GM12865 (cell line): ENCODE measurements around the gene CAPZB.

Experiments used
- DNase-seq: peaks from one replicate; pipeline ENCODE4 v3.0.0; 2010; ENCODE audit warnings: low read depth
- H3K4me3 ChIP-seq: 2 replicates; pipeline ENCODE4 v1.5.1; 2011; ENCODE audit warnings: mild to moderate bottlenecking, low read depth, low read length, control low read depth
- TF ChIP-seq, protein P1 (sequence below): IDR thresholded peaks from 2 replicates; pipeline ENCODE4 v1.5.1; 2011; ENCODE audit warnings: low read length, control low read depth, low read depth, inconsistent platforms; ENCODE audit not compliant: insufficient read depth; ENCODE audit errors: missing control alignments

CAPZB gene

GRCh38 chr1:19396280-19396679, 89.1 kb downstream of the CAPZB start:
- TF ChIP-seq, protein P1, sequence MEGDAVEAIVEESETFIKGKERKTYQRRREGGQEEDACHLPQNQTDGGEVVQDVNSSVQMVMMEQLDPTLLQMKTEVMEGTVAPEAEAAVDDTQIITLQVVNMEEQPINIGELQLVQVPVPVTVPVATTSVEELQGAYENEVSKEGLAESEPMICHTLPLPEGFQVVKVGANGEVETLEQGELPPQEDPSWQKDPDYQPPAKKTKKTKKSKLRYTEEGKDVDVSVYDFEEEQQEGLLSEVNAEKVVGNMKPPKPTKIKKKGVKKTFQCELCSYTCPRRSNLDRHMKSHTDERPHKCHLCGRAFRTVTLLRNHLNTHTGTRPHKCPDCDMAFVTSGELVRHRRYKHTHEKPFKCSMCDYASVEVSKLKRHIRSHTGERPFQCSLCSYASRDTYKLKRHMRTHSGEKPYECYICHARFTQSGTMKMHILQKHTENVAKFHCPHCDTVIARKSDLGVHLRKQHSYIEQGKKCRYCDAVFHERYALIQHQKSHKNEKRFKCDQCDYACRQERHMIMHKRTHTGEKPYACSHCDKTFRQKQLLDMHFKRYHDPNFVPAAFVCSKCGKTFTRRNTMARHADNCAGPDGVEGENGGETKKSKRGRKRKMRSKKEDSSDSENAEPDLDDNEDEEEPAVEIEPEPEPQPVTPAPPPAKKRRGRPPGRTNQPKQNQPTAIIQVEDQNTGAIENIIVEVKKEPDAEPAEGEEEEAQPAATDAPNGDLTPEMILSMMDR, result no peak
- no peak overlapping the region for H3K4me3 ChIP-seq
- no peak for DNase-seq

DNA sequence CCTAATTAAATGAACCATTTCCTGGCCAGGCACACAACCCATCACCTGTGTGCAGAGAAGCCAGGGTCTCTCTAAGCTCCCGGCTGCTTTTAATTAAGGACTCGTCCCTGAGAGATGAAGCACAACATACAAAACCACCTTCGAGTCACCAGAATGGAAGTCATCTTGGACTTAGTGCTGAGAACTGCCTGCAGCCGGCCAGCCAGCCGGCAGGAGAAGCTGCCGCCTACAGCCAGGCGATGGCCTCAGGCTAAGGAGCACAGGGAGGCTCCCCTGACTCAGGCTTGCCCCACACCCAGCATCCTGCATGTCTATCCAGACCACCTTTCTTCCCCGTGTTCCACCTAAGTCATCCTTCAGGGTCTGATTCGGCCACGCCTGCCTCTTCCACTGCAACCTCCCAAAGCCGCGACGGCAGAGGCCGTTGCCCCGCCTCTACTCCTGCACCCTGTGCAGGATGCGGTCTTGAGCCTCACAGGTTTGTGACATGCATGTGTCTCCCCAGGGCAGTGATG, 89.6 kb downstream of the CAPZB start:
- DNase-seq, result no peak
- TF ChIP-seq, protein P1, result no peak
- H3K4me3 ChIP-seq, result no peak overlapping the region

DNA sequence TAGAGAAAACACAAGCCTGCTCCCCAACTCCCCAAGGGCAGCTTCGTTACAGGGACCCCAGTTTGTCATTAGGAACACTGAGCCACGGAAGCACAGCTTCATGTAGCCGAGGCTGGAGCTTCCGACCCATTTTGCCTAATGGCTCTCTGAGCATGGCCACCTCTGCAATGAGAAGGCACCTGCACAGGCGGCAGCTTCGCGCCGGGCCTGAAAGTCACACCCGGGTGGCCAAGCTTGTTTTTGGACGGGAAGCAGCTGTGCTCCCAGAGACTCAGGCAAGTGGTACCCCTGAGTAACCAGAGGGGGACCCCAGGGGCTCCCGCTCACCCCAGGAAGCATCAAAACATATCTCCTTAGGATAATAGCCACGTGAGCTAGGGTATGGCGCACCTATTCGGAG, 92.3 kb downstream of the CAPZB start:
- H3K4me3 ChIP-seq, result no peak overlapping the region
- DNase-seq, result peak; percentile 16
- TF ChIP-seq, protein P1, result no peak

- no peak for DNase-seq
- H3K4me3 ChIP-seq, result no peak overlapping the region
- TF ChIP-seq, protein P1, result no peak
These were observed 93.1 kb downstream of the CAPZB start for GRCh38 chr1:19392221-19392620.

- TF ChIP-seq, protein P1, result no peak
- no peak for DNase-seq
- no peak overlapping the region for H3K4me3 ChIP-seq
These were observed 93.8 kb downstream of the CAPZB start for GRCh38 chr1:19391596-19391981.

GRCh38 chr1:19390901-19391595, 94.3 kb downstream of the CAPZB start:
- TF ChIP-seq, protein P1, result peak; percentile 68
- H3K4me3 ChIP-seq, result no peak overlapping the region
- DNase-seq, result peak; percentile 59
